Loucy (cell line): ENCODE data around the gene PTPRN2.

Experiments
- H2AFZ ChIP-seq: fragments of 200-600 bp; sonication (generic); 2 replicates; pipeline ENCODE4 v1.6.0; 2016; ENCODE audit warnings: antibody characterized with exemption, mild to moderate bottlenecking, low read length, moderate library complexity
- H3F3A ChIP-seq: fragments of 200-600 bp; 2 replicates; pipeline ENCODE4 v1.6.0; 2016; ENCODE audit warnings: antibody characterized with exemption, low read depth, mild to moderate bottlenecking
- H3K27me3 ChIP-seq: fragments of 200-600 bp; sonication (generic); 2 replicates; pipeline ENCODE4 v1.6.1; 2014; ENCODE audit warnings: low read length, mild to moderate bottlenecking; ENCODE audit not compliant: insufficient read depth, poor library complexity, severe bottlenecking
- H3K36me3 ChIP-seq: fragments of 200-600 bp; sonication (generic); 2 replicates; pipeline ENCODE4 v1.6.1; 2016; ENCODE audit warnings: low read length; ENCODE audit not compliant: insufficient read depth
- H3K4me1 ChIP-seq: fragments of 200-600 bp; sonication (generic); 2 replicates; pipeline ENCODE4 v1.5.1; 2014; ENCODE audit warnings: low read length, mild to moderate bottlenecking; ENCODE audit not compliant: insufficient read depth, poor library complexity, severe bottlenecking
- H3K4me2 ChIP-seq: fragments of 200-600 bp; sonication (generic); 2 replicates; pipeline ENCODE4 v1.6.0; 2014; ENCODE audit warnings: antibody characterized with exemption, low read length, low read depth, mild to moderate bottlenecking; ENCODE audit not compliant: poor library complexity, severe bottlenecking
- H3K4me3 ChIP-seq: fragments of 200-600 bp; sonication (generic); 2 replicates; pipeline ENCODE4 v1.5.1; 2014; ENCODE audit warnings: low read length, mild to moderate bottlenecking, mixed read lengths; ENCODE audit not compliant: poor library complexity, severe bottlenecking
- H3K79me2 ChIP-seq: fragments of 200-600 bp; sonication (generic); 2 replicates; pipeline ENCODE4 v1.6.1; 2014; ENCODE audit warnings: low read length; ENCODE audit not compliant: insufficient read depth
- H3K9ac ChIP-seq: fragments of 200-600 bp; sonication (generic); 2 replicates; pipeline ENCODE4 v1.6.0; 2014; ENCODE audit warnings: mild to moderate bottlenecking, low read depth, low read length, moderate library complexity; ENCODE audit not compliant: poor library complexity, severe bottlenecking
- H3K9me2 ChIP-seq: fragments of 200-600 bp; sonication (generic); replicated peaks from 2 replicates; pipeline ENCODE4 v1.6.1; 2016; ENCODE audit warnings: low read depth, low read length, mixed read lengths
- H3K9me3 ChIP-seq: fragments of 200-600 bp; sonication (generic); 2 replicates; pipeline ENCODE4 v1.6.1; 2014; ENCODE audit warnings: mild to moderate bottlenecking, antibody characterized with exemption, low read length, low read depth; ENCODE audit not compliant: insufficient read depth
- H4K20me1 ChIP-seq: fragments of 200-600 bp; sonication (generic); 2 replicates; pipeline ENCODE4 v1.6.0; 2014; ENCODE audit warnings: antibody characterized with exemption, low read length, mild to moderate bottlenecking; ENCODE audit not compliant: insufficient read depth, poor library complexity, severe bottlenecking
- CTCF ChIP-seq: fragments of 200-600 bp; sonication (generic); conservative IDR thresholded peaks from 2 replicates; pipeline ENCODE4 v1.5.1; 2014; ENCODE audit warnings: mild to moderate bottlenecking, antibody characterized with exemption, low read length
- EZH2phosphoT487 ChIP-seq: fragments of 200-600 bp; IDR thresholded peaks from 2 replicates; pipeline ENCODE4 v1.6.1; 2018; ENCODE audit warnings: antibody characterized with exemption, mild to moderate bottlenecking, moderate library complexity, borderline replicate concordance

The PTPRN2 gene

GRCh38 chr7:157837561-157837960 is 750.1 kb downstream of the PTPRN2 start:
- peaks cover 25% of the 10 kb centered on the region; the same call in 1 of the 2 replicates for H3K9me3 ChIP-seq
- no peak overlapping the region for H3K9ac ChIP-seq
- no peak overlapping the region for H3K4me3 ChIP-seq
- no peaks in the 10 kb centered on the region for H3K27me3 ChIP-seq
- no peaks in the 10 kb centered on the region for H3K36me3 ChIP-seq
- H3K4me1 ChIP-seq: no peaks in the 10 kb centered on the region
- H4K20me1 ChIP-seq: no peaks in the 10 kb centered on the region
- H3K4me2 ChIP-seq: no peak overlapping the region
- no peaks in the 10 kb centered on the region for H3K9me2 ChIP-seq
- TF ChIP-seq EZH2phosphoT487 (no peak), CTCF (no peak)
- H3F3A ChIP-seq: no peaks in the 10 kb centered on the region
- no peak overlapping the region for H2AFZ ChIP-seq
- no peaks in the 10 kb centered on the region for H3K79me2 ChIP-seq

- Histone ChIP-seq H3K4me3 (no peak overlapping the region), H4K20me1 (no peaks in the 10 kb centered on the region), H3K27me3 (no peaks in the 10 kb centered on the region), H3K9me3 (peaks cover 24% of the 10 kb centered on the region; the same call in 1 of the 2 replicates), H2AFZ (no peak overlapping the region), H3K4me2 (no peak overlapping the region), H3K36me3 (no peaks in the 10 kb centered on the region), H3K9ac (no peak overlapping the region), H3K4me1 (no peaks in the 10 kb centered on the region), H3F3A (no peaks in the 10 kb centered on the region), H3K79me2 (no peaks in the 10 kb centered on the region), H3K9me2 (no peaks in the 10 kb centered on the region)
- TF ChIP-seq CTCF (no peak), EZH2phosphoT487 (no peak)
Observed at GRCh38 chr7:157837047-157837446, 750.6 kb downstream of the PTPRN2 start.

GRCh38 chr7:157834501-157835163 is 753.0 kb downstream of the PTPRN2 start:
- H3K4me1 ChIP-seq: no peaks in the 10 kb centered on the region
- no peak overlapping the region for H3K9ac ChIP-seq
- H4K20me1 ChIP-seq: no peaks in the 10 kb centered on the region
- no peak overlapping the region for H3K4me2 ChIP-seq
- no peaks in the 10 kb centered on the region for H3K27me3 ChIP-seq
- H3K79me2 ChIP-seq: no peaks in the 10 kb centered on the region
- no peak overlapping the region for H2AFZ ChIP-seq
- no peak overlapping the region for H3K4me3 ChIP-seq
- H3F3A ChIP-seq: no peaks in the 10 kb centered on the region
- peaks cover 5% of the 10 kb centered on the region; the same call in 1 of the 2 replicates for H3K9me3 ChIP-seq
- TF ChIP-seq EZH2phosphoT487: no peak
- no peak for TF ChIP-seq CTCF
- no peaks in the 10 kb centered on the region for H3K9me2 ChIP-seq
- no peaks in the 10 kb centered on the region for H3K36me3 ChIP-seq
